H9 (cell line): ENCODE results near the gene NENF. TPM values are rescaled to one million over a fixed set of nuclear protein-coding genes. Genes with fewer than 3 reads are reported as not detected.

Source experiments
- DNase-seq: peaks from one replicate; pipeline ENCODE4 v3.0.0-alpha.2; 2017
- H2AFZ ChIP-seq: one replicate; pipeline ENCODE4 v1.6.1; 2013; ENCODE audit warnings: mild to moderate bottlenecking, low read length, control low read depth, moderate library complexity
- H2AK5ac ChIP-seq: 2 replicates; pipeline ENCODE4 v1.6.1; 2013; ENCODE audit warnings: low read length, control low read depth, mixed read lengths; ENCODE audit not compliant: insufficient read length
- H2BK120ac ChIP-seq: one replicate; pipeline ENCODE4 v1.6.1; 2013; ENCODE audit warnings: low read depth, mild to moderate bottlenecking, low read length, control low read depth, inconsistent platforms; ENCODE audit not compliant: poor library complexity, severe bottlenecking
- H2BK12ac ChIP-seq: 2 replicates; pipeline ENCODE4 v1.6.1; 2013; ENCODE audit warnings: low read length, control low read depth, mixed read lengths, low read depth; ENCODE audit not compliant: insufficient read length
- H2BK15ac ChIP-seq: 2 replicates; pipeline ENCODE4 v1.6.1; 2013; ENCODE audit warnings: low read depth, low read length, control low read depth
- H2BK20ac ChIP-seq: one replicate; pipeline ENCODE4 v1.6.1; 2013; ENCODE audit warnings: low read depth, mild to moderate bottlenecking, low read length, control low read depth, inconsistent platforms; ENCODE audit not compliant: poor library complexity, severe bottlenecking
- H2BK5ac ChIP-seq: 2 replicates; pipeline ENCODE4 v1.6.1; 2013; ENCODE audit warnings: low read length, control low read depth, mixed read lengths; ENCODE audit not compliant: insufficient read length
- H3K14ac ChIP-seq: 2 replicates; pipeline ENCODE4 v1.6.1; 2013; ENCODE audit warnings: low read length, control low read depth; ENCODE audit not compliant: insufficient read depth
- H3K18ac ChIP-seq: 2 replicates; pipeline ENCODE4 v1.6.1; 2013; ENCODE audit warnings: low read depth, mild to moderate bottlenecking, mixed read lengths, low read length, control low read depth; ENCODE audit not compliant: insufficient read length
- H3K23ac ChIP-seq: 2 replicates; pipeline ENCODE4 v1.6.1; 2013; ENCODE audit warnings: low read length, control low read depth, mixed read lengths, low read depth; ENCODE audit not compliant: insufficient read length
- H3K23me2 ChIP-seq: 2 replicates; pipeline ENCODE4 v1.6.1; 2013; ENCODE audit warnings: low read depth, mild to moderate bottlenecking, mixed read lengths, low read length, control low read depth; ENCODE audit not compliant: insufficient read length, poor library complexity, severe bottlenecking
- H3K27ac ChIP-seq: 2 replicates; pipeline ENCODE4 v1.5.1; 2013; ENCODE audit warnings: low read length, control low read depth, mixed read lengths, low read depth; ENCODE audit not compliant: insufficient read length
- H3K27me3 ChIP-seq: 2 replicates; pipeline ENCODE4 v1.6.1; 2013; ENCODE audit warnings: low read length, control low read depth, inconsistent platforms; ENCODE audit not compliant: insufficient read depth
- H3K4ac ChIP-seq: 2 replicates; pipeline ENCODE4 v1.6.1; 2013; ENCODE audit warnings: low read depth, mild to moderate bottlenecking, control low read depth, inconsistent platforms, low read length, moderate library complexity
- H3K4me1 ChIP-seq: 2 replicates; pipeline ENCODE4 v1.6.1; 2013; ENCODE audit warnings: low read length, control low read depth, inconsistent platforms; ENCODE audit not compliant: insufficient read depth
- H3K4me2 ChIP-seq: 2 replicates; pipeline ENCODE4 v1.6.1; 2013; ENCODE audit warnings: low read length, control low read depth, mixed read lengths; ENCODE audit not compliant: insufficient read length, insufficient read depth
- H3K56ac ChIP-seq: 2 replicates; pipeline ENCODE4 v1.6.1; 2013; ENCODE audit warnings: low read depth, mild to moderate bottlenecking, mixed read lengths, low read length, control low read depth; ENCODE audit not compliant: insufficient read length
- H3K79me1 ChIP-seq: 2 replicates; pipeline ENCODE4 v1.6.1; 2013; ENCODE audit warnings: low read depth, mild to moderate bottlenecking, moderate library complexity, low read length, control low read depth, inconsistent platforms; ENCODE audit not compliant: insufficient read depth, poor library complexity, severe bottlenecking
- H3K79me2 ChIP-seq: 2 replicates; pipeline ENCODE4 v1.6.1; 2013; ENCODE audit warnings: low read length, control low read depth, inconsistent platforms; ENCODE audit not compliant: insufficient read depth
- H3K9ac ChIP-seq: 2 replicates; pipeline ENCODE4 v1.6.1; 2013; ENCODE audit warnings: low read length, control low read depth, mixed read lengths; ENCODE audit not compliant: insufficient read length; ENCODE audit errors: extremely low read depth
- H3K9me3 ChIP-seq: one replicate; pipeline ENCODE4 v1.6.1; 2013; ENCODE audit warnings: low read depth, low read length, inconsistent platforms; ENCODE audit not compliant: control insufficient read depth
- H3T11ph ChIP-seq: one replicate; pipeline ENCODE4 v1.6.1; 2013; ENCODE audit warnings: mild to moderate bottlenecking, low read length, control low read depth, inconsistent platforms
- H4K20me1 ChIP-seq: one replicate; pipeline ENCODE4 v1.6.1; 2013; ENCODE audit not compliant: control insufficient read depth, insufficient read length, insufficient read depth
- H4K5ac ChIP-seq: 2 replicates; pipeline ENCODE4 v1.6.1; 2013; ENCODE audit warnings: low read depth, mild to moderate bottlenecking, mixed read lengths, low read length, control low read depth; ENCODE audit not compliant: insufficient read length
- H4K8ac ChIP-seq: replicated peaks from 2 replicates; pipeline ENCODE4 v1.6.1; 2013; ENCODE audit warnings: low read length, control low read depth, mixed read lengths, low read depth; ENCODE audit not compliant: insufficient read length
- H4K91ac ChIP-seq: 2 replicates; pipeline ENCODE4 v1.6.1; 2013; ENCODE audit warnings: low read depth, mild to moderate bottlenecking, moderate library complexity, mixed read lengths, low read length, control low read depth; ENCODE audit not compliant: insufficient read length
- H3K27ac Mint-ChIP-seq, 3 experiments: 2 replicates in 2 of 3; 3 replicates in 1 of 3; pipeline ENCODE4 v1.8.0; 2020 to 2021; ENCODE audit warnings: mixed read lengths in 3 of 3, mild to moderate bottlenecking in 1 of 3, moderate library complexity in 1 of 3
- H3K27me3 Mint-ChIP-seq: 2 replicates; pipeline ENCODE4 v1.8.0; 2021; ENCODE audit warnings: low read depth, mild to moderate bottlenecking, moderate library complexity, mixed read lengths
- H3K36me3 Mint-ChIP-seq, 3 experiments: 2 replicates in 2 of 3; 3 replicates in 1 of 3; pipeline ENCODE4 v1.8.0; 2020 to 2021; ENCODE audit warnings: low read depth in 3 of 3, mixed read lengths in 3 of 3; ENCODE audit not compliant: insufficient read depth in 1 of 3
- H3K4me1 Mint-ChIP-seq, 2 experiments: 2 replicates each; pipeline ENCODE4 v1.8.0; 2020; ENCODE audit warnings: mixed read lengths in 2 of 2
- H3K4me3 Mint-ChIP-seq, 2 experiments: 2 replicates in 1 of 2; 3 replicates in 1 of 2; pipeline ENCODE4 v1.8.0; 2020 to 2021; ENCODE audit warnings: mild to moderate bottlenecking in 2 of 2, mixed read lengths in 2 of 2, moderate library complexity in 1 of 2
- H3K9me3 Mint-ChIP-seq, 2 experiments: 2 replicates in 1 of 2; 3 replicates in 1 of 2; pipeline ENCODE4 v1.8.0; 2020; ENCODE audit warnings: mild to moderate bottlenecking in 2 of 2, mixed read lengths in 2 of 2, moderate library complexity in 1 of 2
- WGBS: extraction: QIAGEN DNeasy Blood & Tissue Kit; methylation state at CpG from one replicate; pipeline ENCODE4 v1.1.7; 2013; ENCODE audit warnings: missing lambda C conversion rate, low lambda C conversion rate, mixed read lengths; ENCODE audit not compliant: insufficient read length; ENCODE audit errors: extremely low coverage; 5-methylcytosine and 5-hydroxymethylcytosine counted together
- total RNA-seq: library from RNA; stranded (reverse); gene quantifications from 2 replicates; pipeline ENCODE4 v1.2.1, GENCODE V29; 2021
- TF ChIP-seq, protein P1 (sequence below): fragments of 200-600 bp; sonication (generic); conservative IDR thresholded peaks from 3 replicates; pipeline ENCODE4 v1.8.0; 2021; ENCODE audit warnings: antibody characterized with exemption, mild to moderate bottlenecking

Gene NENF
- total RNA-seq, 1 experiment from 2014 or later: 28.3 TPM

DNA sequence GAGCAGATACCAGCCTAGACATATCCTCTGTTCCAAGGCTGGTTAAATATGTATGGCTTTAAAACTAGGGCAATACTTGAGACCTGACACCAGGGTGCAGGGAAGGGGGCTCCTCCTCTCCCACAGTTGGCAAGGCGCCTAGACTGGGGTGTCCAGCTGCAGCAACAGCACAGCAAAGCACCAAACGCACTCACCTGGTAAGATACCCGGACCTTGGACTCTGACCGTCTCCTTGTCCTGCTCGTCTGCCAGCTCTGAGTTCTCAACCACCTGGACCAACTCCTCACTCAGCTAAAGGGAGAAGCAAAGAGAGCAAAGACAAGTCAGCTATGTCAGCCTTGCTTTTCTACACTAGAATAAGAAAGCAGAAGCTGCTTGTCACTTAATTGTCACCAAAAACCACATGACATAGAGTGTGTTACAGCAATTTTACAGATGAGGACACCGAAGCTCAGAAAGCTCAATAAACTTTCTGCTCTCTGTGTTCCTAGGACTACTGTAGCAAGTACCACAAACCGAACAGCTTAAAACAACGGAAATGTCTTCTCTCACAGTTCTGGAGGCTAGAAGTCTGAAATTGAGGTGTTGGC, 22.4 kb upstream of the NENF start:
- Histone ChIP-seq H3T11ph (no peak overlapping the region), H3K4me1 (no peaks in the 10 kb centered on the region; the same call in 1 of the 2 replicates), H4K5ac (no peak overlapping the region), H2AFZ (no peak overlapping the region), H3K23ac (no peak overlapping the region), H3K79me1 (no peaks in the 10 kb centered on the region), H3K56ac (no peak overlapping the region), H3K14ac (no peak overlapping the region), H2BK20ac (no peak overlapping the region), H2AK5ac (no peak overlapping the region), H3K9ac (no peak overlapping the region), H2BK15ac (no peak overlapping the region), H3K27me3 (no peaks in the 10 kb centered on the region), H3K9me3 (no peaks in the 10 kb centered on the region), H2BK5ac (no peak overlapping the region), H3K27ac (no peak overlapping the region), H3K4ac (no peak overlapping the region), H2BK12ac (no peak overlapping the region), H4K20me1 (no peaks in the 10 kb centered on the region), H3K23me2 (peaks cover 6% of the 10 kb centered on the region), H4K91ac (no peak overlapping the region), H4K8ac (no peak overlapping the region), H3K79me2 (peaks cover 4% of the 10 kb centered on the region; the same call in 1 of the 2 replicates), H3K4me2 (no peak overlapping the region), H3K18ac (no peak overlapping the region), H2BK120ac (no peak overlapping the region)
- Mint-ChIP-seq H3K4me3 (no peak overlapping the region), H3K9me3 (no peaks in the 10 kb centered on the region), H3K4me1 (peaks cover 16% of the 10 kb centered on the region in 2 experiments), H3K27ac (0 out of 7 replicates have a peak overlapping the region, but pooled peaks of 1 of the 3 experiments have one; percentile 44), H3K27me3 (peaks cover 9% of the 10 kb centered on the region), H3K36me3 (peaks cover 46 to 67% (median 60%) of the 10 kb centered on the region in 3 experiments)
- no CpG with 5 or more reads among the region's 8 CpGs for WGBS
- TF ChIP-seq, protein P1, sequence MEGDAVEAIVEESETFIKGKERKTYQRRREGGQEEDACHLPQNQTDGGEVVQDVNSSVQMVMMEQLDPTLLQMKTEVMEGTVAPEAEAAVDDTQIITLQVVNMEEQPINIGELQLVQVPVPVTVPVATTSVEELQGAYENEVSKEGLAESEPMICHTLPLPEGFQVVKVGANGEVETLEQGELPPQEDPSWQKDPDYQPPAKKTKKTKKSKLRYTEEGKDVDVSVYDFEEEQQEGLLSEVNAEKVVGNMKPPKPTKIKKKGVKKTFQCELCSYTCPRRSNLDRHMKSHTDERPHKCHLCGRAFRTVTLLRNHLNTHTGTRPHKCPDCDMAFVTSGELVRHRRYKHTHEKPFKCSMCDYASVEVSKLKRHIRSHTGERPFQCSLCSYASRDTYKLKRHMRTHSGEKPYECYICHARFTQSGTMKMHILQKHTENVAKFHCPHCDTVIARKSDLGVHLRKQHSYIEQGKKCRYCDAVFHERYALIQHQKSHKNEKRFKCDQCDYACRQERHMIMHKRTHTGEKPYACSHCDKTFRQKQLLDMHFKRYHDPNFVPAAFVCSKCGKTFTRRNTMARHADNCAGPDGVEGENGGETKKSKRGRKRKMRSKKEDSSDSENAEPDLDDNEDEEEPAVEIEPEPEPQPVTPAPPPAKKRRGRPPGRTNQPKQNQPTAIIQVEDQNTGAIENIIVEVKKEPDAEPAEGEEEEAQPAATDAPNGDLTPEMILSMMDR: no peak
- DNase-seq: no peak
